NK-92 (cell line): ENCODE data around the gene POLR1E.

ENCODE experiments used
- DNase-seq: peaks from one replicate; lab custom pipeline; 2025; ENCODE audit not compliant: unreplicated experiment; lab: John Stamatoyannopoulos, UW

POLR1E gene

DNA sequence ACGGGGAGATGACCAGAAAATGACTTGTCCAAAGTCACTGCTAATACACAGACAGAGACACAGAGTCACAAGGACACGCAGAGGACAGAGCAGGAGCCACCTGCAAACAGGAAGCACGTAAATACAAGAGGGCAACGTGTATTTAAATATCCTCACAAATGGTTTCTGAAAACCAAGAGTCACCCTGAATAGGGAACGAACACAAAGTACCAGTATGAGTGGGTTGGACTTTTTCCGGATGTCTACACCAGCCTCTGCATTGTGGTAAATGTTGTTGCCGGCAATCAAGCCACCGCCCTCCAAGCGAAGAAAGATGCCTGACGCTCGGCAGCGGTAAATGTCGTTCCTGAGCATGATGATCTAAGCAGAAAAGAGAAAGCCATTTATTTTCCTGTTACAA is 46.0 kb downstream of the POLR1E start:
- no peak for DNase-seq

DNA sequence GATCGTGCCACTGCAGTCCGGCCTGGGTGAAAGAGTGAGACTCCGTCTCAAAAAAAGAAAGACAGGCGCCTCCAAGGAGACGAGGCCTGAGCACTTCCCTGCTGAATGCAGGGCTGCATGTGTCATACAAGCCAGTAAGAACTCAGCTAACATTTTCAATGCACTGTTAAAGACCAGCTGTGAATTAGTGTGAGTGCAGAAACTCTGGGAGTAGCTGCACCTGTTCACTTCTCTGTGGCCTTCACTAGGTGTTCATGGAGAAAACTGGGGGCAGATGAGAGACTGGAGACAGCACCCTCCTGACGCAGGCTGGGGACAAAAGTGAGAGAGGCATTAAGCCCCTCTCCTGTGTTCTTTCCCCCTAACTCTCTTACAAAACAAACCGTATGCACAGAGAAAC is 48.7 kb downstream of the POLR1E start:
- no peak for DNase-seq

DNA sequence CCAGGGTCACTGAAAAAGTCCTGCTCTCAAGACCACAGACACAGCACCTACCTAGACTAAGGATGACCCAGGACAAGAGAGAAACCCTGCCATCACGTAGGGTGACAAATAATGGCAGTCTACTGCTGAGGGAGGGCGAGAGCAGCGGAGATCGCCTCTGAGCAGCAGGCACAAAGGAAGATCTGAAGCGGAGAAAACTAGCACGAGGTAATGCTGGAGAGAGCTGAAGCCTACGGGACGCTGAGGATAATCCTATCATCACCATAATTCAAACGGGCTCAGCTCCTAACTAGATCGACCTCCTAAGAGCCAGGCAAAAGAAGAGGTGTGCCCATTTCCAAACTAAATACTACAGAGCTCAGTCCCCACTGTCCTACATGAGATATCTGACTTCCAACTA is 49.2 kb downstream of the POLR1E start:
- no peak for DNase-seq

DNA sequence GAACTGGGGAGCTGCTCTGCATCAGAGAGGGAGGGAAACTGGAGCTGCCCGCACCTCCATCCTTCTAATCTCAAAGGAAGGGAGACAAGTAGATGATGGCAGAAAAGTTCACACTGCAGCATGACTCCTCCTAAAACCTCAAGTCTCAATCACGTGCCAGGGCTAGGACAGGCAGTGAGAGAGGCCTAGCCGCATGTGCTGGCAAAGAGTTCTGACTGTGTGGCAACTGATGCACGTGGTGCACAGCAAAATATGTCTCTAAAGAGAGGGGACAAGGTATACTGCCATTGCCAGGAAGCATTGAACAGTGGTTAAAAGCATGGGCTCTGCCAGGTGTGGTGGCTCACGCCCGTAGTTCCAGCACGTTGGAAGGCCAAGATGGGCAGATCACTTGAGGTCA is 52.4 kb downstream of the POLR1E start:
- DNase-seq: no peak

DNA sequence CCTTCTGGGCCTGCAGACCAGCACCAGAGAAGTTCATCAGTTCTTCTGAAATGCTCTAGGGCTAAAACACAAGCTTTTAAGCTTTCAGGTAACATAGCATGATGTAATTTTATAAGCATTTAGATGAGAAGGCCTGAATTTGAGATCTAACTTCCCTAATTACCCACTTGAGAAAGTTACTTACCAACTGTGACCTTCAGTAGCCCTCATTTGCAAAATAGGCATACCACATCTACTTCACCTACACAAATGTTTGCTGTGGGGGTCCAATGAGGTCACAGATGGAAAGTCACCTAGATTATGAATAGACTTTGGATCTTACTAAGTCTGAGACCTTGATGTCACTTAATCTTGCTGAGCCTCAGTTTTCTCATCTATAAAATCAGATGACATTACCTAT is 53.9 kb downstream of the POLR1E start:
- no peak for DNase-seq

DNA sequence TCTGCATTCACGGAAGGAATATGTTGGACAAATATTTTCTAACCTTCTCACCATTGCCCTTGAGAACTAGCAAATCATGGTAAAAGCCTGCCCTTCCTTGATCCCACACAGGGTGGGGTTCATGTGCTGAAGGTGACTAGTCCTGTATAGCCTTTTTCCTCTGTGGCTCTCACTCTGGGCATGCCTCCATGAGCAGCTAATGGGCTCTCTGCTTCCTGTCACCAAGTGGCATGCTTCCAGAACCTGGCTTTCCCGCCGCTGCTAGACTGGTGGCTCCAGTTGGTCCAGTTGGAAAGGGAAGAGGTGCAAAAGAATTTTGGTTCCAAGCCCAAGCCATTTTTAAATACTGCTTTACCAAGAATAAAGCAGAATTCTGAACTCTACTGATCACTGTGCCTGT is 54.9 kb downstream of the POLR1E start:
- no peak for DNase-seq

DNA sequence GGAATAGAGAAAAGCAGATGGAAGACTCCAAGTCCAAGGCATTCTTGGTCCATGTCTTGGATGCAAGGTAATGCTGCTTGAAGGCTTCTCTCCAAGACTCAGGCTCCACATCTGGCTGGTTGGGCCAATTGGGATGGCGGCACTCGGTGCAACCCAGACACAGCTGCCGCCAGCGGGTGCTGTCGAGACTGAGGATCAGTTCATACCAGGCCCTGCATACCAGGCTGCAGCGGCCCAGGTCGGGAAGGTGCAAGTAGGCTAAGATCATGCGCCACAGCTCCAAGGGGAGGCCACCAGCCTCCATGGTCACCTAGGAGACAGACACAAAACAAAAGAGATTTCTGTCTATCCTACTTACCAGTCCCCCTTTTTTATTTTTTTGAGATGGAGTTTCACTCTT is 55.7 kb downstream of the POLR1E start:
- DNase-seq: no peak

DNA sequence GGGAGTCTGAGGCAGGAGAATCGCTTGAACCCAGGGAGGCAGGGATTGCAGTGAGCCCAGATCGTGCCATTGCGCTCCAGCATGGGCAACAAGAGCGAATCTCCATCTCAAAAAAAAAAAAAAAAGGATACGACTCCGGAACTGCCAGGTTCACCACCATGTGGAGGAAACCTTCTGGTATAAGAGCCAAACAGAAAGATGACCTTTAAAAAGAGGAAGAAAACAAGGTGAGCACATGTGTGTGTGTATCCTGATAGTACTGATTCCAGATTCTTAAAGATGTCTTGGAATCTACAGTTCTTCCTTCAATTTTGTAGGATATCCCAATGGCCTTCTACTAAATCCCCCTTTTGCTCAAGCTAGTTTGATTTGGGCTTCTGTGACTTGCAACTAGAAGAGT is 56.7 kb downstream of the POLR1E start:
- no peak for DNase-seq

DNA sequence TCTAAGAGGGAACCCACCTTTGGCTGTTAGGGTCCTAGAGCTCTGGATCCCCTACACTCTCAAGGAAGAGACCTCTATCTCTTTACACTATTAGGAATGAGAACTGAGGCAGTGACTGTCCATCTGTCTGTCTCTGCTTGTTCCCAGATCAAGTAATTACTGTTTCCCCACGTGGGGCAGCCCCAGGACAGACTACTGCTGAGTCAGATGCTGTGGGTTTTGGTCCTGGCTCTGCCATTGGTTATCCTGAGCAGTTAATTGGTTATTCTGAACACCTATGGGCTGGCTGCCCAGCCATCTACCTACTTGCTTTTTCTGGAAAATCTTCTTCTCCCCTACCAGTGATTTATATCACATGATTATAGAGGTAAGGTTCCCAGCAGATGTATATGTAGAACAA is 57.1 kb downstream of the POLR1E start:
- DNase-seq: no peak

DNA sequence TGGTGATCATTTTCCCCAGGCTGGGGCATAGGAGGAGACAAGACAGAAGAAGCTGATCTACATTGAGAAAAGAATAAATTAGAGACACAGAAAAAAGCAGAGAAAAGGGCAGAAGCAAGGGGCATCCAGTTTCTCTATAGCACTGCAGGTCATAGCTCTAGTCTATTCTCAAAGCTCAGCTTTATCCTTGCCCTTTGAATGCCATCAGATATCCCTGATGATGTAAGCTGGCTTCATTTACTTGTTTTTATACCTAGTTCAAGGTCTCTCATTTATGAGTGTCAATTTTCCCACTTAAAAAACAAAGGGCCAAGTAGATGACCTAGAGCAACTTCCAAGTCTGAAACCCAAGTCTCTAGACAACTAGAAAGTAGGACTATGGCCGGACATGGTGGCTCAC is 57.7 kb downstream of the POLR1E start:
- DNase-seq: no peak

DNA sequence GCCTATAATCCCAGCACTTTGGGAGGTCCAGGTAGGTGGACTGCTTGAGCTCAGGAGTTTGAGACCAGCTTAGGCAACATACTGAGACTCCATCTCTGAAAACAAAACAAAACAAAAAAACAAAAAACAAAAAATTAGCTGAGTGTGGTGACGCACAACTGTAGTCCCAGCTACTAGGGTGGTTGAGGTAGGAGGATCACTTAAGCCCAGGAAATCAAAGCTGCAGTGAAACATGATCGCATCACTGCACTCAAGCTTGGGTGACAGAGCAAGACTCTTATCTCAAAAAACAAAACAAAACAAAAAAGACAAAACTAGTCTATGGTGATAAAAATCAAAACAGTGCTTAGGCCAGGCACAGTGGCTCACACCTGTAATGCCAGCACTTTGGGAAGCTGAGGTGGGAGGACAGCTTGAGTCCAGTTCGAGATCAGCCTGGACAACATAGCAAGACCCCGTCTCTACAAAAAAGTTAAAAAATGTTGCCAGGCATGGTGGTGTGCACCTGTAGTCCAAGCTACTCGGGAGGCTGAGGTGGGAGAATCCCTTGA is 61.7 kb downstream of the POLR1E start:
- no peak for DNase-seq

DNA sequence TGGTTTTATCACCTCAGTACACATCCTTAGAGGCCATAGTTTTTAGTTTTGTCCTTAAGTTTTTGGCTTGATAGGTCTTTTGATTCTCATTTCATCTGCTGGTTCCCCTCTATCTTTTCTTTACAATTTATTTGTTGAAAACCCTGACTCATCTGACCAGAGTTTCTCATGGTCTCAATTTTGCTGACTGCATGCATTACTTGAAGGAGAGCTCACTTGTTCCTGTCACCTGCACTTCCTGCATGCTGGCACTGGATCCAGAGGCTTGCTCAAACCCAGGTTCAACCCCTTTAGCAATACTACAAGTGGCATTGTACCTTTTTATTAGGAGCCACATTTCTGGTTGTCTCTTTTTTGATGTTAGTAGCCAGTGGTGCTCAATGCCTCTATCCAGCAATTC is 63.8 kb downstream of the POLR1E start:
- no peak for DNase-seq

DNA sequence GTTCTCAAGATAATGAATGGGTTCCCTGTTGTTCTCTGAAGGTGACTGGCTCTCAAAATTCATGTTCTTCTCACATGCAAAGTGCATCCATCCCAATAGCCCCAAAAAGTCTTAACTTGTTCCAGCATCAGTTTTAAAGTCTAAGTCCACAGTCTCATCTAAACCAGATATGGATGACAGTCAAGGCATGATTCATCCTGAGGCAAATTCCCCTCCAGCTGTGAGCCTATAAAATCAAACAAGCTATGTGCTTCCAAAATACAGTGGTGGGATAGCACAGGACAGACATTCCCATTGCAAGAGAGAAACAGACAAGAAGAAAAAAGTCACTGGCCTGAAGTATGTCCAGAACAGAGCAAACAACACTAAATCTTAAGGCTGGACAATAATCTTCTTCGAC is 65.0 kb downstream of the POLR1E start:
- DNase-seq: no peak

DNA sequence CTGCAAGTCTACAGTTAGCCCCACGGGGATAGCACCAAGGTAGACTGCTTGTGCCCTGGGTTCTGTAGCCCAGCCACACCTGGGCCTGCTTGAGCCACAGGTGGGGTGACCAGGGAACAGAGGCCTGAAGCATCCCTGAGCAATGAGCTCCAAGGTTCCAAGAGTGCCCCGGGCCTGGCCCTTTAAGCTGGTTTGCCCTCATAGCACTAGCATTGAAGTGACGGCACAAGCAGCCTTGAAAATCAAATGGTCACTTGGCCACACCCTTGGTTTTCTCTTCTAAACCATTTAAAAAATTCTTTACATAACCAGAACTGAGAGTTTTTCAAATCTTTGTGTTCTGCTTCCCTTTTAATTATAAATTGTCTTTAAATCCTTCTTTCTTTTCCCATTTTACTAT is 65.7 kb downstream of the POLR1E start:
- no peak for DNase-seq

DNA sequence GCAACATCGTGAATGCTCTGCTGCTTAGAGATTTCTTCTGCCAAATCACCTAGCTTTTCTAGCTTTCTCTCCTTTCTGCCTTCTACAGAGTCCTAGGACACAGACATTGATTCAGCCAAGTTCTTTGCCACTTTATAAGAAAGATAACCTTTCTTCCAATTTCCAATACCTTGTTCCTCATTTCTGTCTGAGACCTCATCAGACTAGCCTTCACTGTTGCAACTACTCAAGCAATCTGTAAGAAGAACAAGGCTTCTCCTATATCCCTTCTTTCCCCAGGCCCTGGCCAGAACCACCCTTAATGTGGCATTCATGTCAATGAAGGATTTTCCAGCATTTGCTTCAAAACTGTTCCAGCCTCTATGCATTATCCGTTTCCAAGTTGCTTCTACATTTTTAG is 66.1 kb downstream of the POLR1E start:
- DNase-seq: no peak
